SK-N-SH (cell line): Measurements from ENCODE around the gene ANO6. TPM values are rescaled to one million over a fixed set of nuclear protein-coding genes. Genes with fewer than 3 reads are reported as not detected.

ENCODE experiments used
- CTCF ChIA-PET: fragments of 300-600, 350-600 bp; formaldehyde crosslinking; extraction: SDS; loops from one replicate; lab custom pipeline; 2021; lab: Yijun Ruan, JAX
- POLR2A ChIA-PET: fragments of 350-600 bp; sonication (Branson Sonifier 250); formaldehyde crosslinking; extraction: SDS; loops from one replicate; lab custom pipeline; 2020; ENCODE audit warnings: antibody characterized with exemption, inconsistent platforms; lab: Yijun Ruan, JAX
- DNase-seq: peaks from one replicate; pipeline ENCODE4 v3.0.0; 2012
- H2AFZ ChIP-seq: fragments of 200-600 bp; sonication (generic); 2 replicates; pipeline ENCODE4 v1.8.1; 2016; ENCODE audit warnings: antibody characterized with exemption, mild to moderate bottlenecking, low read depth
- H3F3A ChIP-seq: fragments of 200-600 bp; sonication (generic); replicated peaks from 2 replicates; pipeline ENCODE3; 2016; ENCODE audit warnings: antibody characterized with exemption, mild to moderate bottlenecking; ENCODE audit not compliant: insufficient read depth
- H3K27ac ChIP-seq, 2 experiments: fragments of 200-500 bp in 1 of 2; fragments of 200-600 bp in 1 of 2; sonication (Bioruptor generic) in 1 of 2; sonication (generic), shearing (Covaris generic) in 1 of 2; 2 replicates each; pipeline versions ENCODE4 v1.5.1 to v1.6.1; 2014 to 2016; ENCODE audit warnings: low read depth in 2 of 2, inconsistent platforms in 1 of 2, low read length in 1 of 2, mild to moderate bottlenecking in 1 of 2, mixed read lengths in 1 of 2
- H3K27me3 ChIP-seq: fragments of 200-600 bp; sonication (generic), shearing (Covaris generic); 2 replicates; pipeline ENCODE4 v1.6.1; 2016; ENCODE audit warnings: mixed run types; ENCODE audit not compliant: insufficient read depth
- H3K36me3 ChIP-seq, 2 experiments: fragments of 200-500 bp in 1 of 2; fragments of 200-600 bp in 1 of 2; sonication (Bioruptor generic) in 1 of 2; sonication (generic) in 1 of 2; replicated peaks in 1 of 2; 2 replicates each; pipeline versions ENCODE3 to v1.5.1; 2014 to 2016; ENCODE audit warnings: low read length in 1 of 2, mild to moderate bottlenecking in 1 of 2; ENCODE audit not compliant: insufficient read depth in 2 of 2, control insufficient read depth in 1 of 2
- H3K4me1 ChIP-seq, 2 experiments: fragments of 200-500 bp in 1 of 2; fragments of 200-600 bp in 1 of 2; sonication (Bioruptor generic) in 1 of 2; sonication (generic), shearing (Covaris generic) in 1 of 2; 2 replicates each; pipeline versions ENCODE4 v1.5.1 to v1.6.1; 2014 to 2016; ENCODE audit warnings: low read depth in 1 of 2, low read length in 1 of 2, mixed run types in 1 of 2; ENCODE audit not compliant: insufficient read depth in 2 of 2, control insufficient read depth in 1 of 2
- H3K4me2 ChIP-seq: fragments of 200-600 bp; sonication (generic), shearing (Covaris generic); 2 replicates; pipeline ENCODE4 v1.6.1; 2017; ENCODE audit warnings: mixed run types
- H3K4me3 ChIP-seq, 2 experiments: fragments of 200-500 bp in 1 of 2; fragments of 200-600 bp in 1 of 2; sonication (Bioruptor generic) in 1 of 2; sonication (generic), shearing (Covaris generic) in 1 of 2; 2 replicates each; pipeline versions ENCODE4 v1.5.1 to v1.8.1; 2014 to 2016; ENCODE audit warnings: low read depth in 2 of 2, inconsistent platforms in 1 of 2, low read length in 1 of 2, mild to moderate bottlenecking in 1 of 2, mixed read lengths in 1 of 2, moderate library complexity in 1 of 2
- H3K79me2 ChIP-seq: fragments of 200-600 bp; sonication (generic); 2 replicates; pipeline ENCODE4 v1.8.1; 2017; ENCODE audit warnings: mild to moderate bottlenecking; ENCODE audit not compliant: insufficient read depth
- H3K9ac ChIP-seq: fragments of 200-600 bp; sonication (generic); 2 replicates; pipeline ENCODE4 v1.6.1; 2017; ENCODE audit warnings: mixed run types
- H3K9me2 ChIP-seq: fragments of 200-600 bp; sonication (generic); 2 replicates; pipeline ENCODE4 v1.6.1; 2017; ENCODE audit warnings: mixed run types
- H3K9me3 ChIP-seq: fragments of 200-600 bp; sonication (generic); 2 replicates; pipeline ENCODE4 v1.6.1; 2017; ENCODE audit warnings: mixed run types, mild to moderate bottlenecking, moderate library complexity
- H4K20me1 ChIP-seq: fragments of 200-600 bp; sonication (generic); 2 replicates; pipeline ENCODE4 v1.6.1; 2017; ENCODE audit warnings: mild to moderate bottlenecking, mixed run types; ENCODE audit not compliant: insufficient read depth
- ELF1 ChIP-seq: IDR thresholded peaks from 2 replicates; pipeline ENCODE4 v1.4.0; 2012
- EP300 ChIP-seq, 2 experiments: IDR thresholded peaks; 2 replicates each; pipeline versions ENCODE4 v1.4.0 to v1.6.1; 2012; ENCODE audit warnings: borderline replicate concordance in 1 of 2, low read depth in 1 of 2, low read length in 1 of 2
- FOSL2 ChIP-seq: IDR thresholded peaks from 2 replicates; pipeline ENCODE4 v1.4.0; 2012; ENCODE audit warnings: low read depth, mild to moderate bottlenecking, moderate library complexity, borderline replicate concordance
- FOXJ3 ChIP-seq: sonication (generic); formaldehyde crosslinking; IDR thresholded peaks from 2 replicates; pipeline ENCODE4 v1.5.1; 2020; ENCODE audit warnings: mild to moderate bottlenecking, missing genetic modification reagents
- JUND ChIP-seq: IDR thresholded peaks from 2 replicates; pipeline ENCODE4 v1.4.0; 2012
- MAX ChIP-seq: IDR thresholded peaks from 2 replicates; pipeline ENCODE4 v1.4.0; 2012; ENCODE audit warnings: low read depth
- MXI1 ChIP-seq: IDR thresholded peaks from 2 replicates; pipeline ENCODE4 v1.6.1; 2012; ENCODE audit warnings: mild to moderate bottlenecking, low read depth, low read length, improper control_type of control experiment
- PBX3 ChIP-seq: IDR thresholded peaks from 2 replicates; pipeline ENCODE4; 2012
- POLR2AphosphoS5 ChIP-seq: IDR thresholded peaks from 2 replicates; pipeline ENCODE4 v1.6.1; 2012; ENCODE audit warnings: low read depth, low read length
- RCOR1 ChIP-seq: fragments of 150-350 bp; IDR thresholded peaks from 2 replicates; pipeline ENCODE4 v1.6.1; 2017; ENCODE audit warnings: antibody characterized with exemption, low read length
- SMC3 ChIP-seq: IDR thresholded peaks from 2 replicates; pipeline ENCODE4 v1.6.1; 2012; ENCODE audit warnings: low read depth, low read length, improper control_type of control experiment
- USF1 ChIP-seq: IDR thresholded peaks from 2 replicates; pipeline ENCODE4 v1.4.0; 2012; ENCODE audit warnings: low read depth, borderline replicate concordance
- WGBS: methylation state at CpG from one replicate; pipeline ENCODE4 v1.1.6; 2017; ENCODE audit warnings: low lambda C conversion rate; 5-methylcytosine and 5-hydroxymethylcytosine counted together
- polyA plus RNA-seq, 3 experiments: library from polyadenylated mRNA; depleted of rRNA; stranded (reverse); fragments of >200 nt; gene quantifications; 2 replicates each; pipeline ENCODE4 v1.2.3, GENCODE V29; 2012

The ANO6 gene
- polyA plus RNA-seq, 1 of the 3 experiments (the other 2 are of a cell fraction): 20.1 TPM

GRCh38 chr12:45354399-45354798, 138.5 kb downstream of the ANO6 start:
- POLR2A ChIA-PET: no interaction called here
- H3K9me2 ChIP-seq: no peaks in the 10 kb centered on the region
- no peak overlapping the region for H2AFZ ChIP-seq
- H3F3A ChIP-seq: peaks cover 9% of the 10 kb centered on the region
- TF ChIP-seq EP300 (IDR thresholded peaks at IDR 0.05; ENCODE audit: borderline replicate concordance in 1 of 2, low read depth in 1 of 2, low read length in 1 of 2): no peak
- TF ChIP-seq SMC3: no peak
- TF ChIP-seq USF1: no peak
- no peak for TF ChIP-seq MXI1
- no peak for TF ChIP-seq MAX
- no peak for TF ChIP-seq ELF1
- TF ChIP-seq FOXJ3 (CRISPR knock-in tag): no peak
- TF ChIP-seq RCOR1: no peak
- no peak for TF ChIP-seq PBX3
- CTCF ChIA-PET: interaction anchor here (1.0 kb wide), 1 partner anchor 34 kb away, joined by 4 read pairs; no protein-coding TSS in a partner anchor
- H3K9me3 ChIP-seq: no peaks in the 10 kb centered on the region
- no peak overlapping the region for H3K4me3 ChIP-seq
- H3K27ac ChIP-seq: no peak overlapping the region
- peaks cover 17 to 45% of the 10 kb centered on the region in 2 experiments for H3K36me3 ChIP-seq
- no peaks in the 10 kb centered on the region for H3K27me3 ChIP-seq
- H3K79me2 ChIP-seq: no peaks in the 10 kb centered on the region
- H3K4me1 ChIP-seq: peaks cover 10 to 39% of the 10 kb centered on the region in 2 experiments
- no peaks in the 10 kb centered on the region for H4K20me1 ChIP-seq
- H3K9ac ChIP-seq: no peak overlapping the region
- H3K4me2 ChIP-seq: no peak overlapping the region
- DNase-seq: no peak

- H3K9ac ChIP-seq: no peak overlapping the region
- H3K9me2 ChIP-seq: no peaks in the 10 kb centered on the region
- TF ChIP-seq JUND (peak; percentile 50; the same call in 1 of the 2 replicates), POLR2AphosphoS5 (no peak), FOSL2 (peak; percentile 63; the same call in 1 of the 2 replicates)
- TF ChIP-seq, all 33 proteins: peak for 2
- POLR2A ChIA-PET: no interaction called here
- peak overlapping the region in 1 of 2 experiments; percentile 45; a peak in 2 of 4 replicates for H3K27ac ChIP-seq
- H4K20me1 ChIP-seq: no peaks in the 10 kb centered on the region
- no peak overlapping the region for H3K4me2 ChIP-seq
- WGBS: 29% methylated on average over 3 of the region's 3 CpGs
- H3K36me3 ChIP-seq: peaks cover 19 to 46% of the 10 kb centered on the region in 2 experiments
- H3K4me1 ChIP-seq: peaks cover 10 to 29% of the 10 kb centered on the region in 2 experiments
- DNase-seq: no peak
- no peak overlapping the region for H2AFZ ChIP-seq
- no peaks in the 10 kb centered on the region for H3K9me3 ChIP-seq
- H3K27me3 ChIP-seq: no peaks in the 10 kb centered on the region
- peaks cover 6% of the 10 kb centered on the region for H3F3A ChIP-seq
- CTCF ChIA-PET: interaction anchor here (1.2 kb wide), 1 partner anchor 139 kb away, joined by 4 read pairs; no protein-coding TSS in a partner anchor
- no peak overlapping the region for H3K4me3 ChIP-seq
- H3K79me2 ChIP-seq: peaks cover 1% of the 10 kb centered on the region; the same call in 1 of the 2 replicates
Measured at GRCh38 chr12:45355730-45356129, 139.8 kb downstream of the ANO6 start.
